IMR-90 (cell line): ENCODE results near the gene SYTL1. TPM values are rescaled to one million over a fixed set of nuclear protein-coding genes. Genes with fewer than 3 reads are reported as not detected.

Source experiments
- ATAC-seq: fragments of 200-7000 bp; cut with Tn5 transposase; 2 replicates; pipeline ENCODE4 v1.9.1; 2020; ENCODE audit warnings: low read depth, mild to moderate bottlenecking, moderate library complexity
- BruUV-seq: library from RNA; stranded (reverse); fragments of 400-500 nt; replicated peaks from 2 replicates; lab custom pipeline; 2021; lab: Mats Ljungman, UMichigan
- CTCF ChIA-PET: fragments of 300-600 bp; formaldehyde crosslinking; extraction: SDS; loops from one replicate; lab custom pipeline; 2021; ENCODE audit warnings: antibody characterized with exemption; lab: Yijun Ruan, JAX
- POLR2A ChIA-PET: fragments of 300-600 bp; sonication (Branson Sonifier 250); formaldehyde crosslinking; loops from one replicate; lab custom pipeline; 2022; ENCODE audit warnings: antibody characterized with exemption; ENCODE audit not compliant: unreplicated experiment; lab: Charles Lee
- DNase-seq: peaks from one replicate; pipeline ENCODE4 v3.0.0; 2013
- H2AFZ ChIP-seq: replicated peaks from 2 replicates; pipeline ENCODE3; 2013; ENCODE audit warnings: low read length, mild to moderate bottlenecking; ENCODE audit not compliant: poor library complexity
- H2AK5ac ChIP-seq: 2 replicates; pipeline ENCODE4 v1.6.1; 2013; ENCODE audit warnings: low read depth, low read length, inconsistent platforms
- H2AK9ac ChIP-seq: replicated peaks from 2 replicates; pipeline ENCODE3; 2013; ENCODE audit warnings: mild to moderate bottlenecking, low read depth, low read length, moderate library complexity; ENCODE audit not compliant: poor library complexity
- H2BK120ac ChIP-seq: 2 replicates; pipeline ENCODE4 v1.6.1; 2013; ENCODE audit warnings: low read depth, low read length, inconsistent platforms
- H2BK15ac ChIP-seq: 3 replicates; pipeline ENCODE4 v1.6.1; 2013; ENCODE audit warnings: low read depth, low read length, inconsistent platforms
- H2BK20ac ChIP-seq: 2 replicates; pipeline ENCODE4 v1.6.1; 2013; ENCODE audit warnings: low read depth, mild to moderate bottlenecking, inconsistent platforms, low read length, moderate library complexity
- H2BK5ac ChIP-seq: 2 replicates; pipeline ENCODE4 v1.6.1; 2013; ENCODE audit warnings: mild to moderate bottlenecking, low read depth, low read length, inconsistent platforms; ENCODE audit not compliant: poor library complexity, severe bottlenecking
- H3K14ac ChIP-seq: replicated peaks from 2 replicates; pipeline ENCODE4 v1.6.1; 2013; ENCODE audit warnings: low read depth, low read length, inconsistent platforms
- H3K18ac ChIP-seq: 2 replicates; pipeline ENCODE4 v1.6.1; 2013; ENCODE audit warnings: low read depth, low read length, control low read depth
- H3K23ac ChIP-seq: 2 replicates; pipeline ENCODE4 v1.6.1; 2013; ENCODE audit warnings: low read depth, low read length, inconsistent platforms
- H3K27ac ChIP-seq: 2 replicates; pipeline ENCODE4 v1.5.1; 2013; ENCODE audit warnings: mild to moderate bottlenecking, control low read depth, low read length; ENCODE audit not compliant: insufficient read depth
- H3K27me3 ChIP-seq: 2 replicates; pipeline ENCODE4 v1.6.1; 2013; ENCODE audit warnings: low read length; ENCODE audit not compliant: control insufficient read depth, insufficient read depth
- H3K36me3 ChIP-seq: 2 replicates; pipeline ENCODE4 v1.6.1; 2013; ENCODE audit warnings: low read length, mixed read lengths; ENCODE audit not compliant: control insufficient read depth, insufficient read depth
- H3K4ac ChIP-seq: 2 replicates; pipeline ENCODE4 v1.6.1; 2013; ENCODE audit warnings: low read depth, low read length, inconsistent platforms
- H3K4me1 ChIP-seq: 2 replicates; pipeline ENCODE4 v1.6.1; 2013; ENCODE audit warnings: low read length, mixed read lengths; ENCODE audit not compliant: control insufficient read depth, insufficient read depth
- H3K4me2 ChIP-seq: 2 replicates; pipeline ENCODE4 v1.6.1; 2013; ENCODE audit warnings: low read depth, mild to moderate bottlenecking, control low read depth, low read length, moderate library complexity
- H3K4me3 ChIP-seq: 2 replicates; pipeline ENCODE4 v1.5.1; 2013; ENCODE audit warnings: low read depth, mild to moderate bottlenecking, control low read depth, low read length, moderate library complexity; ENCODE audit not compliant: insufficient read depth
- H3K56ac ChIP-seq: 2 replicates; pipeline ENCODE4 v1.6.1; 2013; ENCODE audit warnings: low read length, inconsistent platforms; ENCODE audit not compliant: insufficient read depth; ENCODE audit errors: extremely low read depth
- H3K79me1 ChIP-seq, 2 experiments: 2 replicates each; pipeline ENCODE4 v1.6.1; 2013; ENCODE audit warnings: low read length in 2 of 2, inconsistent platforms in 1 of 2, low read depth in 1 of 2
- H3K9ac ChIP-seq: 2 replicates; pipeline ENCODE4 v1.6.1; 2013; ENCODE audit warnings: low read depth, low read length, control low read depth
- H3K9me1 ChIP-seq: 2 replicates; pipeline ENCODE4 v1.6.1; 2013; ENCODE audit warnings: low read length, inconsistent platforms; ENCODE audit not compliant: insufficient read depth
- H3K9me3 ChIP-seq: 2 replicates; pipeline ENCODE4 v1.6.1; 2013; ENCODE audit warnings: low read length; ENCODE audit not compliant: control insufficient read depth, insufficient read depth
- H4K20me1 ChIP-seq: 2 replicates; pipeline ENCODE4 v1.6.1; 2013; ENCODE audit warnings: low read length, inconsistent platforms; ENCODE audit not compliant: insufficient read depth
- H4K5ac ChIP-seq: 2 replicates; pipeline ENCODE4 v1.6.1; 2013; ENCODE audit warnings: mild to moderate bottlenecking, low read depth, low read length, control low read depth
- H4K8ac ChIP-seq, 2 experiments: 2 replicates each; pipeline ENCODE4 v1.6.1; 2013; ENCODE audit warnings: low read depth in 2 of 2, low read length in 2 of 2, control low read depth in 1 of 2, inconsistent platforms in 1 of 2
- H4K91ac ChIP-seq: 2 replicates; pipeline ENCODE4 v1.6.1; 2013; ENCODE audit warnings: low read depth, low read length, inconsistent platforms; ENCODE audit not compliant: insufficient read depth
- BHLHE40 ChIP-seq: fragments of 150-350 bp; IDR thresholded peaks from 2 replicates; pipeline ENCODE4 v1.6.1; 2016; ENCODE audit warnings: mild to moderate bottlenecking, low read depth, low read length
- FOS ChIP-seq: fragments of 150-350 bp; IDR thresholded peaks from 2 replicates; pipeline ENCODE4 v1.6.1; 2016; ENCODE audit warnings: low read depth, low read length
- MAFK ChIP-seq: IDR thresholded peaks from 2 replicates; pipeline ENCODE4 v1.6.1; 2012; ENCODE audit warnings: low read depth, low read length, improper control_type of control experiment
- MXI1 ChIP-seq: IDR thresholded peaks from 2 replicates; pipeline ENCODE4 v1.6.1; 2012; ENCODE audit warnings: low read depth, mild to moderate bottlenecking, low read length, moderate library complexity, borderline replicate concordance
- WGBS, 2 experiments: methylation state at CpG; one replicate each; pipeline versions ENCODE4 v1.1.5 to v1.1.7; 2013; ENCODE audit warnings: missing lambda C conversion rate in 2 of 2; ENCODE audit not compliant: insufficient read length in 1 of 2; ENCODE audit errors: extremely low coverage in 2 of 2; 5-methylcytosine and 5-hydroxymethylcytosine counted together
- dilution Hi-C: fragments of 300-500 bp; cut with HindIII; formaldehyde crosslinking; loops from one replicate; pipeline ENCODE4 v1.14.3; 2018; ENCODE audit warnings: low sequenced_read_pairs; ENCODE audit not compliant: unreplicated experiment
- in situ Hi-C: fragments of 300-500 bp; cut with MboI; formaldehyde crosslinking; loops from 3 replicates; pipeline ENCODE4 v1.14.3; 2019; ENCODE audit warnings: low sequenced_read_pairs, inconsistent platforms, mixed read lengths
- intact Hi-C: fragments of 100-400 bp; cut with micrococcal nuclease; formaldehyde crosslinking; loops from 2 replicates; pipeline ENCODE4 v1.10.0; 2022
- polyA plus RNA-seq, 3 experiments: library from polyadenylated mRNA; depleted of rRNA; stranded (reverse); fragments of >200 nt; gene quantifications; 2 replicates each; pipeline ENCODE4 v1.2.3, GENCODE V29; 2012; ENCODE audit warnings: low replicate concordance in 1 of 3
- total RNA-seq: library from RNA; depleted of rRNA; stranded (reverse); fragments of >200 nt; gene quantifications from 2 replicates; pipeline ENCODE4 v1.2.3, GENCODE V29; 2012

Gene SYTL1
- total and polyA plus RNA-seq, 2 of the 4 experiments (the other 2 are of a cell fraction) = 0.18 to 1.0 TPM

DNA sequence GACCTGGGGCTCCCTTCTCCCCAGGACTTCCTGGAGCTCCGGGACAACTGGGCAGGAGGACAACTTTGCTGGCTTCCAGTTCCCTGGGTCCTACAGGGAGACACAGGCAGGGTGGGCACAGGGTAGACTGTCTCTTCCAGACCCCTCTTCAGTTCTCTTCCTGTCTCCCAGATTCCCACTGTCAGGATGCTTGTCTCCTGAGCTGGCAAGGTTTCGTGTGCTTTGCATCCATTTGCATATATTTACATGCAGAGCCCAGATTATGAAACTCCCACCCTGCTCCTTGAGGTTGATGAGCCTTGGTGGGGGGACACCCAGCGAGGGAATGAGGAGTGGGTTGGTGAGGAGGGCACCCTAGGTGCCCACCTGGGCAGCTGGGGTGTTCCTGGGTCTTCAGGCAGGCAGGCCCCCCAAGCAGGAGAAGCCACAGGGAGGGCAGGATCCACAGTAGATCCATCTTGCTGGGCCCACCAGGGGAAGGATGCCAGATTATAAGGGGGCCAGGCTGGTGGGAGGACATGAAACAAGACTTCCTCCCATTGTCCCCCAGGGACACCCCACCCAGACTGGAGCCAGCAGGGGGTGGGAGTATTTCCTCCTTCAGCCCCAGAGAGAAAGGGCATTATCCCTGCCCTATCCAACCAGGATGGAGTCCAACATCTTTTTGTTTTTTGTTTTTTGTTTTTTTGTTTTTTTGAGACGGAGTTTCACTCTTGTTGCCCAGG, 32.7 kb downstream of the SYTL1 start, which contains the start of gene FCN3:
TSS of gene FCN3 (minus strand) at position 463 of the 725 bp plus-strand sequence. CDS start at position 457, 6 bp downstream.
- Histone ChIP-seq H4K91ac (no peak within 1 kb of the TSS), H3K9ac (no peak within 1 kb of the TSS), H3K4me1 (no peaks in the 10 kb centered on the region), H3K9me3 (no peaks in the 10 kb centered on the region), H3K27ac (no peak within 1 kb of the TSS), H3K9me1 (no peaks in the 10 kb centered on the region), H3K4ac (no peak within 1 kb of the TSS), H3K4me3 (no peak within 1 kb of the TSS), H3K14ac (no peak within 1 kb of the TSS), H3K79me1 (no peaks in the 10 kb centered on the region), H4K5ac (no peak within 1 kb of the TSS), H3K18ac (no peak within 1 kb of the TSS), H2BK120ac (no peak within 1 kb of the TSS), H2BK20ac (no peak within 1 kb of the TSS), H2AK5ac (peak within 1 kb of the TSS; percentile 16; the same call in 1 of the 2 replicates), H3K56ac (no peak within 1 kb of the TSS), H4K20me1 (no peaks in the 10 kb centered on the region; the same call in 1 of the 2 replicates), H3K27me3 (peaks cover 13% of the 10 kb centered on the region), H3K36me3 (no peaks in the 10 kb centered on the region), H2BK15ac (no peak within 1 kb of the TSS), H3K4me2 (no peak within 1 kb of the TSS), H2AK9ac (peak within 1 kb of the TSS; percentile 28), H4K8ac (no peak within 1 kb of the TSS), H2AFZ (no peak within 1 kb of the TSS), H2BK5ac (no peak within 1 kb of the TSS), H3K23ac (0 out of 2 replicates have a peak within 1 kb of the TSS, but pooled peaks have one; percentile 27)
- in situ Hi-C loops = no loop called here
- dilution Hi-C loops = no loop called here
- ATAC-seq (no peak), DNase-seq (no peak)
- POLR2A ChIA-PET = no interaction called here
- CTCF ChIA-PET = no interaction called here
- BruUV-seq = no TSS peak
- intact Hi-C loops = no loop called here
- TF ChIP-seq BHLHE40 = no peak
- no peak for TF ChIP-seq MXI1
- TF ChIP-seq MAFK = no peak
- no peak for TF ChIP-seq FOS
- no CpG with 5 or more reads among the region's 4 CpGs for WGBS, 2 experiments
